ENCODE data around the gene ABHD6. TPM values are rescaled to one million over a fixed set of nuclear protein-coding genes. Genes with fewer than 3 reads are reported as not detected.
A peak's percentile ranks its signal among the peaks of the same experiment; 100 is the strongest.
"Not testable (repeated sequence)": the region's sequence is repeated elsewhere in the genome, so short reads cannot be mapped to it uniquely, and the experiment has no call there.

The ABHD6 gene
- total RNA-seq, 1 donor, result 2.3 TPM

DNA sequence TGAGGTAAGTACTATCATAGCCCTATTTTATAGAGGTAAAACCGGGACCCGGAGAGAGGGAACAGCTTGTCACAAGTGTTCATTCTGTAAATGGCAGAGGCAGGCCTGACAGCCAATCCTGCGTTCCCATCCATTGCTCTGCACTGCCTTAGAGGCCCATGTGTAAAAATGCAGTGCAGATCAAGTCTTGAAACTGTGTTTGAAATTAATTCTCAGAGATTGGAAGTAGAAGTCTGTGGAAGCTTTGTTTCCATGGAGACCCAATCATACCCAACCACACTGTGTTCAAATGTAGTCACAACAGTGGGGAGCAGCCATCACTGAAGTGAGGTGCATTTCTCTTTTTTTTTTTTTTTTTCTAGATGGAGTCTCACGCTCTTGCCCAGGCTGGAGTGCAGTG, 13.7 kb upstream of the ABHD6 start:
- no peaks in the 10 kb centered on the region for H3K27me3 ChIP-seq (ENCODE audit: insufficient read depth, low read length)
- no peak overlapping the region for H3K4me3 ChIP-seq (ENCODE audit: low read length)
- H3K9me3 ChIP-seq (ENCODE audit: low read depth, low read length), result no peaks in the 10 kb centered on the region
- no peaks in the 10 kb centered on the region for H3K4me1 ChIP-seq (ENCODE audit: insufficient read depth, low read length)

DNA sequence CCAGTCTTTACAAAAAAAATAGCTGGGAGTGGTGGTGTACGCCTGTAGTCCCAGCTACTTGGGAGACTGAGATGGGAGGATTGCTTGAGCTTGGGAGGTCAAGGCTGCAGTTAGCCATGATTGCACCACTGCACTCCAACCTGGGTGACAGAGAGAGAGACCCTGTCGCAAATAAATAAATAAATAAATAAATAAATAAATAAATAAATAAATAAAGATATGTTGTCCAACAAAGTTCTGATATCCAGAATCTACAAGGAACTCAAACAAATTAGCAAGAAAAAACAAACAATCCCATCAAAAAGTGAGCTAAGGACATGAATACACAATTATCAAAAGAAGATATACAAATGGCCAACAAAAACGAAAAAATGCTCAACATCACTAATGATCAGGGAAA, 9.7 kb upstream of the ABHD6 start:
- not testable (repeated sequence) for H3K27me3 ChIP-seq (ENCODE audit: insufficient read depth, low read length); H3K9me3 ChIP-seq (ENCODE audit: low read depth, low read length); H3K4me1 ChIP-seq (ENCODE audit: insufficient read depth, low read length); H3K4me3 ChIP-seq (ENCODE audit: low read length)

GRCh38 chr3:58230876-58231552, 6.6 kb upstream of the ABHD6 start:
- Histone ChIP-seq H3K4me1 (ENCODE audit: insufficient read depth, low read length) (peaks cover 15% of the 10 kb centered on the region), H3K4me3 (ENCODE audit: low read length) (no peak overlapping the region), H3K27me3 (ENCODE audit: insufficient read depth, low read length) (no peaks in the 10 kb centered on the region), H3K9me3 (ENCODE audit: low read depth, low read length) (no peaks in the 10 kb centered on the region)

DNA sequence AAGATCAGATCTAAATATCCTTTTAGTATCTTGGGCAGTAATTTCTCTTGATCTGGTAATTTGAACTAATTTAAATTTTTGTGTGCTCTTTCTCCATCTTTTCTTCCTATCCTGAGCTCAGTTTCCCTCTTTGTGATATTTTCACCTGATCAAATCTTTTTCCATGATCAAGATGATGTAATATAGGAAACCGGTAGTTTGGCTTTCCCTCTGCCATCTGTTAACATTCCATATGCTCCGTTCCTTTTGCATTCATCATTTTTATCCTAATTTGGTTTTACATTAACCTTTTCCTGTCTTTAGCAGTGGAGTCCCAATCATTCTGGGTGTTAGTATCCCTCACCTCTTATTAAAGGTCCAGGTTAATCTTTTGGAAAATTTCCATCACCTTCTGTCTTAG, 5.9 kb upstream of the ABHD6 start:
- H3K4me1 ChIP-seq (ENCODE audit: insufficient read depth, low read length), result peaks cover 17% of the 10 kb centered on the region
- H3K27me3 ChIP-seq (ENCODE audit: insufficient read depth, low read length), result no peaks in the 10 kb centered on the region
- no peak overlapping the region for H3K4me3 ChIP-seq (ENCODE audit: low read length)
- no peaks in the 10 kb centered on the region for H3K9me3 ChIP-seq (ENCODE audit: low read depth, low read length)

DNA sequence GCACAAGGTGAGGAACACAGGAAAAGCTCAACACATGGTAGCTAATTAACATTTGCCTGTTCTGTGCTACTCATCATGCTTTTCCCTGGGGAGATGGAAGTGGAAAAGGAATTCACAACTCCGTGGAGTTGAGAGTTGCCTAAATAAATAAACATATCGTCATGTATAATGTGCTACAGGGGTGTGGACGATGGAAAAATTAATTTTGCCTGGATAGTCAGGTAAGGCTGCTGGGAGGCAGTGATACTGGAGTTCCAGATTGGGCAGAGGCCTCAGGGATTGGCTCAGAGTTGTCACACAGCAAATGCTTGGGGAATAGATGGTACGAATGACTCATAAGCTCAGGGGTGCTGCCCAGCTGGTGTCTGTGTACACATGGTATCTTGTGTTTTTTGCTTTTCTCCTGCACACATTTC, 3.1 kb upstream of the ABHD6 start:
- Histone ChIP-seq H3K4me3 (ENCODE audit: low read length) (no peak overlapping the region), H3K27me3 (ENCODE audit: insufficient read depth, low read length) (no peaks in the 10 kb centered on the region), H3K4me1 (ENCODE audit: insufficient read depth, low read length) (peaks cover 29% of the 10 kb centered on the region), H3K9me3 (ENCODE audit: low read depth, low read length) (no peaks in the 10 kb centered on the region)

DNA sequence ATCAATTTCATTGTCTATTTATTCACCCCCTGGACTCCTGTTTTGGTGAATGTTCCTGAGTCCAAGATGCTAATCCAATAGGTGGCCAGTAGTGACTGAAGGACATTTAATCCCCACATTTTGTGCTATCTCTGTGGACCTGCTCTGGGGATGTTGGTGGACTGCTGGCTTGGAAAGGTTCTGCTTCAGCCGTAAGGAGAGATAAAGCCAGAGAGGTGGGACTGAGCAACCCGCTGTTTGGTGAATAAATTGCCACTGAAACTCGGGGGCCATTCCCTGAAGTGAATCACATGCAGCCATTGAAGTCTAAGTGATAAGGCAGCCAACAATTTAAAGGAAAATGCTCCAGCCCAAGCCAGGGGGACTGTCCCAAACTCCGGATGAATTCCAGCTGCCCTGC, 1.6 kb upstream of the ABHD6 start:
- peaks cover 29% of the 10 kb centered on the region for H3K4me1 ChIP-seq (ENCODE audit: insufficient read depth, low read length)

GRCh38 chr3:58236527-58237237, 910 bp upstream of the ABHD6 start:
- Histone ChIP-seq H3K4me3 (ENCODE audit: low read length) (peak overlapping the region; percentile 49), H3K9me3 (ENCODE audit: low read depth, low read length) (no peaks in the 10 kb centered on the region), H3K4me1 (ENCODE audit: insufficient read depth, low read length) (peaks cover 29% of the 10 kb centered on the region), H3K27me3 (ENCODE audit: insufficient read depth, low read length) (no peaks in the 10 kb centered on the region)

More for the DNA sequence above, 1.6 kb upstream of the ABHD6 start:
- Histone ChIP-seq H3K9me3 (ENCODE audit: low read depth, low read length) (no peaks in the 10 kb centered on the region), H3K27me3 (ENCODE audit: insufficient read depth, low read length) (no peaks in the 10 kb centered on the region), H3K4me3 (ENCODE audit: low read length) (no peak overlapping the region)

- no peaks in the 10 kb centered on the region for H3K9me3 ChIP-seq (ENCODE audit: low read depth, low read length)
- peaks cover 22% of the 10 kb centered on the region for H3K4me1 ChIP-seq (ENCODE audit: insufficient read depth, low read length)
- H3K27me3 ChIP-seq (ENCODE audit: insufficient read depth, low read length), result no peaks in the 10 kb centered on the region
- peak overlapping the region; percentile 74 for H3K4me3 ChIP-seq (ENCODE audit: low read length)
Measured at GRCh38 chr3:58237941-58238681, 519 bp downstream of the ABHD6 start.

- Histone ChIP-seq H3K4me1 (ENCODE audit: insufficient read depth, low read length) (peaks cover 17% of the 10 kb centered on the region), H3K9me3 (ENCODE audit: low read depth, low read length) (no peaks in the 10 kb centered on the region), H3K4me3 (ENCODE audit: low read length) (no peak overlapping the region), H3K27me3 (ENCODE audit: insufficient read depth, low read length) (no peaks in the 10 kb centered on the region)
Measured at GRCh38 chr3:58238830-58239229, 1.2 kb downstream of the ABHD6 start.

DNA sequence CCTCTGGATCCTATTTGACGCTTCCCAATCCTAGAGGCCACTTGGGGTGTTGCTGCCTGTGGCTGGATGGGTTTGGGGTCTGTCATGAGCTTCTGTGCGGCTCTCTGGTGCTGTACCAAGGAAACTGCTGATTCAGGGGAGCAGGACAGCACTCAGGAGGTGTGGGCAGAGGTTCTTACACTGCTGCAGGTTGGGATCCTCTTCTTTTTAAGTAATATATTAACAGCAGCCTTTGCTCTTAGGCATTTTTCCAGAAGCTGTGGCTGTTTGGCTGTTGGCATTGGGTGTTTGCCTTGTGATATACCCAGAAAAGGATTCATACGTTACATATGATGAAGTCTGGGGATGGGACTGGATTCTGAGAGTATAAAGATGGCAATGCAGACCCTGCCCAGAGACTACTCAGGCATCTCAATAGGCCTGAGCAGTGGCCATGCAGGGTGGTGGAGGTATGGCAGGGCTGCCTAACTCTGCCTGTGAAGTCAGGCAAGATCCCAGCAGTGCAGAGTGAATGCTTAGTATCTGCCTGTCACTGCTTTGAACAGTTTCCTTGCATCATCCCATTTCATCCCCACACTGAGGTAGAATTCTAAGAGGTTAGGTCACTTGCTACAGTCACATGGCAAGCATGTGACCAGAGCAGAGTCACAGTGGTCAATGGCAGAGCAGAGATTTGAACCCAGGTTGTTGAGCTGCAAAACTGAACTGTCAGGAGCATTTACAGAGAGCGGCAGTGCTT, 3.9 kb downstream of the ABHD6 start:
- H3K4me3 ChIP-seq (ENCODE audit: low read length), result no peak overlapping the region
- peaks cover 14% of the 10 kb centered on the region for H3K4me1 ChIP-seq (ENCODE audit: insufficient read depth, low read length)
- H3K27me3 ChIP-seq (ENCODE audit: insufficient read depth, low read length), result no peaks in the 10 kb centered on the region
- H3K9me3 ChIP-seq (ENCODE audit: low read depth, low read length), result no peaks in the 10 kb centered on the region

GRCh38 chr3:58242340-58242739, 4.7 kb downstream of the ABHD6 start:
- peaks cover 7% of the 10 kb centered on the region for H3K4me1 ChIP-seq (ENCODE audit: insufficient read depth, low read length)
- no peak overlapping the region for H3K4me3 ChIP-seq (ENCODE audit: low read length)
- H3K9me3 ChIP-seq (ENCODE audit: low read depth, low read length), result no peaks in the 10 kb centered on the region
- H3K27me3 ChIP-seq (ENCODE audit: insufficient read depth, low read length), result no peaks in the 10 kb centered on the region

DNA sequence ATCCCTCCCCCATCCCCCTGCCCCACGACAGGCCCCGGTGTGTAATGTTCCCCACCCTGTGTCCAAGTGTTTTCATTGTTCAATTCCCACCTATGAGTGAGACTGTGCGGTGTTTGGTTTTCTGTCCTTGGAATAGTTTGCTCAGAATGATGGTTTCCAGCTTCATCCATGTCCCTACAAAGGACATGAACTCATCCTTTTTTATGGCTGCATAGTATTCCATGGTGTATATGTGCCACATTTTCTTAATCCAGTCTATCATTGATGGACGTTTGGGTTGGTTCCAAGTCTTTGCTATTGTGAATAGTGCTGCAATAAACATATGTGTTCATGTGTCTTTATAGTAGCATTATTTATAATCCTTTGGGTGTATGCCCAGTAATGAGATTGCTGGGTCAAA, 5.3 kb downstream of the ABHD6 start:
- H3K4me3 ChIP-seq (ENCODE audit: low read length); H3K9me3 ChIP-seq (ENCODE audit: low read depth, low read length); H3K27me3 ChIP-seq (ENCODE audit: insufficient read depth, low read length): not testable (repeated sequence)

DNA sequence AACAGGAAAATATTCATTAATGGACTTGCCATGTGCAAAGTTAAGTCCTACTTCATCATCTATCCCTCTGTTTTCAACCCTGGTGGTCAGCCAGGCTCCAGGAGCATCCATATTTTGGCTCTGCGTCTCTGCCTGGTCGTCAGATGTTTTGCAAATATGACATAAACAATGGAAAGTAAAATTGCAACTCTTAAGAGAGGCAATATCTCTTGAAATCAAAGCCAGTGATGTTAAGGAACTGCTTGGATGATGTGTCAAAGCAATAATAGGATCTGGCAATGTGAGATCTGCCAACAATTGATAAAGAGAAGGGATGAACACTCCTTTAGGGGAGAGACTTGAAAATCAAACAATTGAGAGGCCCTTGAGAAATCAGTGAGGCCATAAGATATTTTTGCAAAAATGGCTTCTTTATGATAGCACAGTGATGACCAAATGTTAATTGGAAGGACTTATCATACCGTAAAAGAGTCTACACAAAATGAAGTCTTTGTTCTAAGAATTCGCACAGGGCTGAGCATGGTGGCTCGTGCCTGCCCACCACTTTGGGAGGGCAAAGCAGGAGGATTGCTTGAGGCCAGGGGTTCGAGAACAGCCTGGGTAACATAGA, 6.5 kb downstream of the ABHD6 start:
- no peaks in the 10 kb centered on the region for H3K27me3 ChIP-seq (ENCODE audit: insufficient read depth, low read length)
- no peaks in the 10 kb centered on the region for H3K4me1 ChIP-seq (ENCODE audit: insufficient read depth, low read length)
- no peak overlapping the region for H3K4me3 ChIP-seq (ENCODE audit: low read length)
- H3K9me3 ChIP-seq (ENCODE audit: low read depth, low read length), result no peaks in the 10 kb centered on the region

More for the DNA sequence above, 5.3 kb downstream of the ABHD6 start:
- H3K4me1 ChIP-seq (ENCODE audit: insufficient read depth, low read length), result not testable (repeated sequence)

- Histone ChIP-seq H3K4me1 (ENCODE audit: insufficient read depth, low read length) (no peaks in the 10 kb centered on the region), H3K27me3 (ENCODE audit: insufficient read depth, low read length) (no peaks in the 10 kb centered on the region), H3K4me3 (ENCODE audit: low read length) (no peak overlapping the region), H3K9me3 (ENCODE audit: low read depth, low read length) (no peaks in the 10 kb centered on the region)
Measured at GRCh38 chr3:58246148-58247047, 8.8 kb downstream of the ABHD6 start.
